ENCODE data around the gene CCL14. TPM values are rescaled to one million over a fixed set of nuclear protein-coding genes. Genes with fewer than 3 reads are reported as not detected.

Gene CCL14
- total RNA-seq, result 10 to 100 TPM in 3 of 4 donors, 1 to 10 TPM in 1; 3.5 to 28.2 (median 17.3) TPM

DNA sequence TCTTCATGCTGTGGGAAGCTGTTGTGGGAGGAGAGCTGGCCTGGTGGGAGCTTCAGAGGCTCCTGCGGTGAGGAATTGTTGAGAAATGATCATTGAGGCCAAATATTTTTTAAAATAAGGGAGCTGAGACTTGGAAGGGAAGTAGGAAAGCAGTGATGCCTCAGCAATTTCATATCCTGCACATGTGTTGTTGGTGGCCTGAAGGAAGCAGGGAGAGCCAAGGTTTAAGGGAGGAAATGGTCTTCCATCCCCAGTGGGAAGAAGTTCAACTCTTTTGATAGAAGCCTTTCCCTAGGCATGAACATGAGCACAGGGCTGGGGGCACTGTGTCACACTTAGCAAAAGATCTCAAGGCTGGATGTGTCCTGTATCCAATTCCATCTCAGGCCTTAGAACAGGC, at the start of gene CCL14:
Gene CCL14 (minus strand): TSS at position 87 of the 400 bp plus-strand sequence. CDS start 80 bp downstream, at position 7.
- H3K4me3 ChIP-seq (ENCODE audit: low read depth, poor library complexity, severe bottlenecking), result no peak within 1 kb of the TSS
- peak in 1 of 2 donors; percentile 29 for DNase-seq (ENCODE audit: low spot score in 2 of 2)
- no peak for TF ChIP-seq POLR2A (IDR thresholded peaks at IDR 0.05)
- TF ChIP-seq, protein P1, sequence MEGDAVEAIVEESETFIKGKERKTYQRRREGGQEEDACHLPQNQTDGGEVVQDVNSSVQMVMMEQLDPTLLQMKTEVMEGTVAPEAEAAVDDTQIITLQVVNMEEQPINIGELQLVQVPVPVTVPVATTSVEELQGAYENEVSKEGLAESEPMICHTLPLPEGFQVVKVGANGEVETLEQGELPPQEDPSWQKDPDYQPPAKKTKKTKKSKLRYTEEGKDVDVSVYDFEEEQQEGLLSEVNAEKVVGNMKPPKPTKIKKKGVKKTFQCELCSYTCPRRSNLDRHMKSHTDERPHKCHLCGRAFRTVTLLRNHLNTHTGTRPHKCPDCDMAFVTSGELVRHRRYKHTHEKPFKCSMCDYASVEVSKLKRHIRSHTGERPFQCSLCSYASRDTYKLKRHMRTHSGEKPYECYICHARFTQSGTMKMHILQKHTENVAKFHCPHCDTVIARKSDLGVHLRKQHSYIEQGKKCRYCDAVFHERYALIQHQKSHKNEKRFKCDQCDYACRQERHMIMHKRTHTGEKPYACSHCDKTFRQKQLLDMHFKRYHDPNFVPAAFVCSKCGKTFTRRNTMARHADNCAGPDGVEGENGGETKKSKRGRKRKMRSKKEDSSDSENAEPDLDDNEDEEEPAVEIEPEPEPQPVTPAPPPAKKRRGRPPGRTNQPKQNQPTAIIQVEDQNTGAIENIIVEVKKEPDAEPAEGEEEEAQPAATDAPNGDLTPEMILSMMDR (IDR thresholded peaks at IDR 0.05), result no peak
- intact Hi-C loops (cut with DNase I; ENCODE audit: low total_unique reads), result no loop called here
- 62 to 69% methylated on average over 1 of the region's 1 CpG for WGBS, 2 donors

DNA sequence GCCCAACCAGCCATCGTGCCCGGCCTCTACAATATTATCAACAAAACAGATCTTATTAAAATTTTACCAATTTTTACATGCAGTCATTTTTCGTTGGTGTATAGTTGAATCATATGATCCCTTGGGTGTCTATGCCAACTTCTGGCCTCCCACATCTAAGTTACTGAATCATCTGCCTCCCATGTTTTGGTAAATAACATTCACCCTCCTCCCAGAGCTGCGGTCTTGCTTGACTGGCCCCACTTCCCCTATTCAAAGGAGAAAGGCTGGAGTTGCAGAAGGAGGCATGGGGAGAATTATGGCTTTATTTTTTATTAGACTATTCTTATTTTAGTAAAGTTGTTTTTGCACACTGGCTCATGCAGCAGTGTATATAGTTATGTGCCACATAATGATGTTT, 49.7 kb upstream of the CCL14 start:
- no peak overlapping the region for H3K4me3 ChIP-seq (ENCODE audit: low read depth, poor library complexity, severe bottlenecking)
- intact Hi-C loops (cut with DNase I; ENCODE audit: low total_unique reads), result no loop called here
- no peak for DNase-seq (ENCODE audit: low spot score in 2 of 2)
- TF ChIP-seq POLR2A (IDR thresholded peaks at IDR 0.05), result no peak
- TF ChIP-seq, protein P1 (IDR thresholded peaks at IDR 0.05), result no peak
- 74% methylated on average over 4 of the region's 4 CpGs for WGBS, 2 donors

DNA sequence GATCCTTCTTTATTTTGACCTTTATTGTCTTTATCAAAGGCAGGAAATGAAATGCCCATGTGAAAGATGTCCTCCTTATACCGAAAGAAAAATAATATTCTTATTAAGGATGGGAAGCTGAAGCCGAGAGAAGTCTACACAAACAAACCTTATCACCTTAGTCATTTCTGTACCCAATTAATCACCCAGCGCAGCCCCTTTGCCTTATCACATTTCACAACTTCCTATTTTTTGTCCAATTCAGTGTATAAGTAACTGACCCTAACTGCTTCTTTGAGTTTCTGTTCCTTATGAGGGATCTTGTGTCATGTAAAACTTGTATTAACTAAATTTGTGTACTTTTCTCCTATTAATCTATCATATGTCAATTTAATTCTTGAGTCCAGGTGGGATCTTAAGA, 47.6 kb upstream of the CCL14 start:
- H3K4me3 ChIP-seq (ENCODE audit: low read depth, poor library complexity, severe bottlenecking), result no peak overlapping the region
- no peak for TF ChIP-seq POLR2A (IDR thresholded peaks at IDR 0.05)
- TF ChIP-seq, protein P1 (IDR thresholded peaks at IDR 0.05), result no peak
- no peak for DNase-seq (ENCODE audit: low spot score in 2 of 2)
- intact Hi-C loops (cut with DNase I; ENCODE audit: low total_unique reads), result no loop called here
- 70 to 72% methylated on average over 3 of the region's 3 CpGs for WGBS, 2 donors

DNA sequence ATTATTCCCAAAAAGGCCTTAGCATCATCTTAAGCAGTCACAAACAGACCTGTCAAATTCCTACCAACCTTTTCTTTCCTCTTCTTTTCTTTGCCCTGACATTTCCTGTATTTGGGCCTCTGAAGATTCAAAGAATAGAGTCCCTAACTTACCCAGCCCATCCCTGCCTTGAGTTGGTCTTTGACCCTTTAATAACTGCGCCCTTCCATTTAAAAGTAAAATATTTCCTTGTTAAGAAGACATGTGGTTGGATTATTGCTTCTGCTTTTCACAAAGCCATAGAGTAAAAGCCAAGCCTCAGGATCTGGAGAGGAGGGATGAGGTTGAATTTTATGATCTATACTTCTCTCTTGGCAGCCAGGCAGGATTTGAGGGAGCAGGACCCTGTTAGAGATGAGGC, 44.4 kb upstream of the CCL14 start:
- no peak for DNase-seq (ENCODE audit: low spot score in 2 of 2)
- TF ChIP-seq POLR2A (IDR thresholded peaks at IDR 0.05), result no peak
- TF ChIP-seq, protein P1 (IDR thresholded peaks at IDR 0.05), result no peak
- intact Hi-C loops (cut with DNase I; ENCODE audit: low total_unique reads), result no loop called here
- 77 to 83% methylated on average over 1 of the region's 1 CpG for WGBS, 2 donors
- H3K4me3 ChIP-seq (ENCODE audit: low read depth, poor library complexity, severe bottlenecking), result no peak overlapping the region

DNA sequence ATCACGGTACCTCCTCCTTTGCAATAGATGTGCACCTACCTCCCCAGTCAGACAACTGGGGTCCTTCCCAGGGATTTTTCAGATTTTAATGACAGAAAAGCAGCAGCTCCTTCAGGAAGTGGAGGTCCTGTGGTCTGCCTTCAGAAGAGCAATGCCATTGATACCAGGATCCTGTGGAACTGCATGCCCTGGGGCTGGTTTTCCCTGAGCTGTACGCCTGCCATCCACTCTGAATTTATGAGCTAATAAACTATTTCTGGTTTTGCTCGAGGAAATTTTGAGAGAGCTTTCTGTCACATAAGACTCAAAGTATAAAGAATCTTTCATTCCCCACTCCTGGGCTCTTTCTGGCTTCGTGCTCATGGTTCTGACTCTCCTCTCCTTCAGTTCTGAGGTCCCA, 41.2 kb upstream of the CCL14 start:
- 18 to 33% methylated on average over 4 of the region's 4 CpGs for WGBS, 2 donors
- no peak overlapping the region for H3K4me3 ChIP-seq (ENCODE audit: low read depth, poor library complexity, severe bottlenecking)
- intact Hi-C loops (cut with DNase I; ENCODE audit: low total_unique reads), result no loop called here
- DNase-seq (ENCODE audit: low spot score in 2 of 2), result no peak
- TF ChIP-seq, protein P1 (IDR thresholded peaks at IDR 0.05), result no peak
- TF ChIP-seq POLR2A (IDR thresholded peaks at IDR 0.05), result no peak

Data from lower leg skin (tissue), 4 donors.